Parathyroid adenoma (tissue), 2 donors: ENCODE measurements around the gene ARHGEF25.
"Not testable (repeated sequence)": the region's sequence is repeated elsewhere in the genome, so short reads cannot be mapped to it uniquely, and the experiment has no call there.

Experiments
- H2AFZ ChIP-seq: fragments of 300-600 bp; sonication (generic); one replicate; pipeline ENCODE4 v1.7.0; 2017; ENCODE audit warnings: antibody characterized with exemption, mild to moderate bottlenecking
- H3K27ac ChIP-seq: fragments of 300-600 bp; sonication (generic); one replicate; pipeline ENCODE4 v1.7.0; 2017
- H3K27me3 ChIP-seq: fragments of 300-600 bp; sonication (generic); one replicate; pipeline ENCODE4 v1.7.0; 2017; ENCODE audit warnings: low read length; ENCODE audit not compliant: control insufficient read depth, insufficient read depth
- H3K36me3 ChIP-seq: fragments of 300-600 bp; sonication (generic); one replicate; pipeline ENCODE4 v1.7.0; 2017; ENCODE audit warnings: low read length; ENCODE audit not compliant: control insufficient read depth, insufficient read depth
- H3K4me1 ChIP-seq: fragments of 300-600 bp; sonication (generic); one replicate; pipeline ENCODE4 v1.7.0; 2017; ENCODE audit warnings: control low read depth
- H3K4me2 ChIP-seq: fragments of 300-600 bp; sonication (generic); one replicate; pipeline ENCODE4 v1.7.0; 2017; ENCODE audit warnings: low read length
- H3K4me3 ChIP-seq: fragments of 300-600 bp; sonication (generic); one replicate; pipeline ENCODE4 v1.7.0; 2017; ENCODE audit warnings: low read depth, low read length
- H3K79me2 ChIP-seq: fragments of 300-600 bp; sonication (generic); one replicate; pipeline ENCODE4 v1.7.0; 2017; ENCODE audit warnings: control low read depth
- H3K9ac ChIP-seq: fragments of 300-600 bp; sonication (generic); one replicate; pipeline ENCODE4 v1.7.0; 2017; ENCODE audit warnings: mild to moderate bottlenecking
- H3K9me3 ChIP-seq: fragments of 300-600 bp; sonication (generic); one replicate; pipeline ENCODE4 v1.7.0; 2017; ENCODE audit warnings: low read length; ENCODE audit not compliant: control insufficient read depth
- TF ChIP-seq, protein P1 (sequence below): fragments of 300-600 bp; sonication (generic); IDR thresholded peaks from one replicate; pipeline ENCODE4 v1.7.0; 2017; ENCODE audit warnings: antibody characterized with exemption, mild to moderate bottlenecking
- donor health status: primary hyperparathyroidism.

ARHGEF25 gene

DNA sequence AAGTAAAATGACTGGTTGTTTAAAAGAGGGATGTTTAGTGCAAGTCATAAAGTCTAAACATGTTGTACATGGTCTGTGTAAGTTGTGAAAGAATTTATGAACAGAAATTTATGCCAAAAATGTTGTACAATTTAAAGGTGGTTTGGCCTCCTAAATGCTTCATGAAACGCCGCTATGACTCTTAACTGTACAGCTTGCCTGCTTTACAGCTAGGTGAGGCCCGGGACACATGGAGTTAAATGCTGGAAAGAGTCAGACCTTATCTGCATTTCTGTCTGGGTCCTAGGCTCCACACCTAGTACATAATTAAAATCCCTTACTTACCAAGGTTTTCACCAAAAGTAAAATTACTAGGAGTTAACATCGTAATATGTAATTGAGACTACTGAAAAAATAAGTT is 50.1 kb downstream of the ARHGEF25 start:
- no peak overlapping the region for H3K4me2 ChIP-seq
- no peak overlapping the region for H3K4me3 ChIP-seq
- no peaks in the 10 kb centered on the region for H3K79me2 ChIP-seq
- H3K9ac ChIP-seq: no peak overlapping the region
- H3K27me3 ChIP-seq: no peaks in the 10 kb centered on the region
- H3K4me1 ChIP-seq: peaks cover 5% of the 10 kb centered on the region
- no peaks in the 10 kb centered on the region for H3K36me3 ChIP-seq
- H3K9me3 ChIP-seq: no peaks in the 10 kb centered on the region
- H3K27ac ChIP-seq: no peak overlapping the region
- TF ChIP-seq, protein P1, sequence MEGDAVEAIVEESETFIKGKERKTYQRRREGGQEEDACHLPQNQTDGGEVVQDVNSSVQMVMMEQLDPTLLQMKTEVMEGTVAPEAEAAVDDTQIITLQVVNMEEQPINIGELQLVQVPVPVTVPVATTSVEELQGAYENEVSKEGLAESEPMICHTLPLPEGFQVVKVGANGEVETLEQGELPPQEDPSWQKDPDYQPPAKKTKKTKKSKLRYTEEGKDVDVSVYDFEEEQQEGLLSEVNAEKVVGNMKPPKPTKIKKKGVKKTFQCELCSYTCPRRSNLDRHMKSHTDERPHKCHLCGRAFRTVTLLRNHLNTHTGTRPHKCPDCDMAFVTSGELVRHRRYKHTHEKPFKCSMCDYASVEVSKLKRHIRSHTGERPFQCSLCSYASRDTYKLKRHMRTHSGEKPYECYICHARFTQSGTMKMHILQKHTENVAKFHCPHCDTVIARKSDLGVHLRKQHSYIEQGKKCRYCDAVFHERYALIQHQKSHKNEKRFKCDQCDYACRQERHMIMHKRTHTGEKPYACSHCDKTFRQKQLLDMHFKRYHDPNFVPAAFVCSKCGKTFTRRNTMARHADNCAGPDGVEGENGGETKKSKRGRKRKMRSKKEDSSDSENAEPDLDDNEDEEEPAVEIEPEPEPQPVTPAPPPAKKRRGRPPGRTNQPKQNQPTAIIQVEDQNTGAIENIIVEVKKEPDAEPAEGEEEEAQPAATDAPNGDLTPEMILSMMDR: no peak
- no peak overlapping the region for H2AFZ ChIP-seq

DNA sequence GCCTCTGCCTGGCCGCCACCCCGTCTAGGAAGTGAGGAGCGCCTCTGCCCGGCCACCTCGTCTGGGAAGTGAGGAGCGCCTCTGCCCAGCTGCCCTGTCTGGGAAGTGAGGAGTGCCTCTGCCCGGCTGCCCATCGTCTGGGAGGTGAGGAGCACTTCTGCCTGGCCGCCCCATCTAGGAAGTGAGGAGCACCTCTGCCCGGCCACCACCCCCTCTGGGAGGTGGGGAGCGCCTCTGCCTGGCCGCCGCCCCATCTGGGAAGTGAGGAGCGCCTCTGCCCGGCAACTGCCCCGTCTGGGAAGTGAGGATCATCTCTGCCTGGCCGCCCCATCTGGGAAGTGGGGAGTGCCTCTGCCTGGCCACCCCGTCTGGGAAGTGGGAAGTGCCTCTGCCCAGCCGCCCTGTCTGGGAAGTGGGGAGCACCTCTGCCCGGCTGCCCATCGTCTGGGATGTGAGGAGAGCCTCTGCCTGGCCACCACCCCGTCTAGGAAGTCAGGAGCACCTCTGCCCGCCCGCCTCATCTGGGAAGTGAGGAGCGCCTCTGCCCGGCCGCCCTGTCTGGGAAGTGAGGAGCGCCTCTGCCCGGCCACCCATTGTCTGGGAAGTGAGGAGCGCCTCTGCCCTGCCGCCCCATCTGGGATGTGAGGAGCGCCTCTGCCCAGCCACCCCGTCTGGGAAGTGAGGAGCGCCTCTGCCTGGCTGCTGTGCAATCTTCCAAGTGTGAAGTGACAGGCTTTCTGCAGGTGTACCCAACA is 54.0 kb downstream of the ARHGEF25 start:
- H2AFZ ChIP-seq, H3K4me1 ChIP-seq, H3K9me3 ChIP-seq, H3K36me3 ChIP-seq, H3K79me2 ChIP-seq, H3K9ac ChIP-seq, H3K27me3 ChIP-seq, H3K4me2 ChIP-seq, H3K27ac ChIP-seq, H3K4me3 ChIP-seq: not testable (repeated sequence)
